Measurements from ENCODE around the gene PMM1.
"Not testable (repeated sequence)": the region's sequence is repeated elsewhere in the genome, so short reads cannot be mapped to it uniquely, and the experiment has no call there.

The PMM1 gene

DNA sequence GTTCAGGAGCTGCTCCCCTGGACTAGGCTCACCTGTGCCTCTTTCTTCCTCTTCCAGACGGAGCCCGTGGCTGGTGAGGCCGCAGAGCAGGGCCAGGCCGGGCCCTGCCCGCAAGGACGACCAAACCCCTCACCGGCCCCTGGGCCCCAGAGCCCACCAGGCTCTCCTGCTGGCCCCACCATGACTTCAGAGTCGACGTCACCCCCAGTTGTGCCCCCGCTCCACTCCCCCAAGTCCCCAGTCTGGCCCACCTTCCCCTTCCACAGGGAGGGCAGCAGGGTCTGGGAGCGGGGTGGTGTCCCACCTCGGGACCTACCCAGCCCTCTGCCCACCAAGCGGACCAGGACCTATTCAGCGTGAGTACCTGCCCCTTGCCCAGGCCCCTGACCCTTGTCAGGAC is 17.9 kb downstream of the PMM1 start:
- H3K27ac Mint-ChIP-seq (ENCODE audit: low read depth): no peak overlapping the region
- H3K9me3 Mint-ChIP-seq: no peaks in the 10 kb centered on the region
- no peaks in the 10 kb centered on the region for H3K4me1 Mint-ChIP-seq
- no peaks in the 10 kb centered on the region for H3K27me3 Mint-ChIP-seq
- DNase-seq (ENCODE audit: low spot score in 2 of 2) (no peak), ATAC-seq (replicated peaks; ENCODE audit: extremely low read depth, poor library complexity, severe bottlenecking) (no peak)
- no peak overlapping the region for H3K4me3 Mint-ChIP-seq
- H3K36me3 Mint-ChIP-seq (ENCODE audit: insufficient read depth): no peaks in the 10 kb centered on the region

GRCh38 chr22:41570221-41570620 is 19.4 kb downstream of the PMM1 start:
- ATAC-seq (replicated peaks; ENCODE audit: extremely low read depth, poor library complexity, severe bottlenecking) (no peak), DNase-seq (ENCODE audit: low spot score in 2 of 2) (no peak)
- H3K27ac Mint-ChIP-seq (ENCODE audit: low read depth): no peak overlapping the region
- no peaks in the 10 kb centered on the region for H3K9me3 Mint-ChIP-seq
- H3K4me1 Mint-ChIP-seq: no peaks in the 10 kb centered on the region
- no peaks in the 10 kb centered on the region for H3K36me3 Mint-ChIP-seq (ENCODE audit: insufficient read depth)
- H3K4me3 Mint-ChIP-seq: no peak overlapping the region
- H3K27me3 Mint-ChIP-seq: no peaks in the 10 kb centered on the region

- no peaks in the 10 kb centered on the region for H3K9me3 Mint-ChIP-seq
- H3K27me3 Mint-ChIP-seq: no peaks in the 10 kb centered on the region
- ATAC-seq (replicated peaks; ENCODE audit: extremely low read depth, poor library complexity, severe bottlenecking) (no peak), DNase-seq (ENCODE audit: low spot score in 2 of 2) (no peak)
- H3K36me3 Mint-ChIP-seq (ENCODE audit: insufficient read depth): no peaks in the 10 kb centered on the region
- H3K4me3 Mint-ChIP-seq: no peak overlapping the region
- H3K4me1 Mint-ChIP-seq: no peaks in the 10 kb centered on the region
- H3K27ac Mint-ChIP-seq (ENCODE audit: low read depth): no peak overlapping the region
These were observed 20.8 kb downstream of the PMM1 start for GRCh38 chr22:41568811-41569210.

- Mint-ChIP-seq H3K27me3 (no peaks in the 10 kb centered on the region), H3K4me3 (no peak overlapping the region), H3K4me1 (no peaks in the 10 kb centered on the region), H3K36me3 (ENCODE audit: insufficient read depth) (no peaks in the 10 kb centered on the region), H3K9me3 (no peaks in the 10 kb centered on the region), H3K27ac (ENCODE audit: low read depth) (no peak overlapping the region)
- ATAC-seq (replicated peaks; ENCODE audit: extremely low read depth, poor library complexity, severe bottlenecking): no peak
- DNase-seq (ENCODE audit: low spot score in 2 of 2): no peak
These were observed 22.2 kb downstream of the PMM1 start for GRCh38 chr22:41567512-41567768.

DNA sequence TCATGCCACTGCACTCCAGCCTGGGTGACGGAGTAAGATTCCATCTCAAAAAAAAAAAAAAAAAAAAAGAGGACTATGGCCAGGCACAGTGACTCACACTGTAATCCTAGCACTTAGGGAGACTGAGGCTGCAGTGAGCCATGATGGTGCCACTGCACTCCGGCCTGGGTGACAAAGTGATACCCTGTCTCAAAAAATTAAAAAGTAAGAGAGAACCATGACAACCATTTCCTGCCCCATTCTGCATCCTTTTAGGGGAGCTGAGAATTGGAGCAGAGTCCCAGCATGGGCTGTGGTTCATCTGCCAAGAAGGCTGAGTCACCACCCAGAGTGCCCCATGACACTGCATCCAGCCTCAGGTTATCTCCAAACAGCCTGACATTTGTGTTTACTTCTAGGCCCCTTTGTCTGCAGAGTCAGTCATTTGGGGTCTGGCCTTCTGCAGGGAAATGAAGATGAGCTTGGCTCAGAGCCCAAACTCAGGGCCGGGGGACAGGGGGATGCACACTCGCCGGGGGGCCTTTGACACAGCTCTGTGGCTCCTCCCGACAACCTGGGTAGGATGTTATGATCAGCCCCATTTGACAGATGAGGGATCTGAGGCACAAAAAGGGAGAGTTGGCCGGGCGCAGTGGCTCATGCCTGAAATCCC is 24.1 kb downstream of the PMM1 start:
- Mint-ChIP-seq H3K36me3 (ENCODE audit: insufficient read depth) (no peaks in the 10 kb centered on the region), H3K4me1 (no peaks in the 10 kb centered on the region), H3K9me3 (no peaks in the 10 kb centered on the region), H3K27me3 (peaks cover 9% of the 10 kb centered on the region), H3K27ac (ENCODE audit: low read depth) (no peak overlapping the region), H3K4me3 (no peak overlapping the region)
- ATAC-seq (replicated peaks; ENCODE audit: extremely low read depth, poor library complexity, severe bottlenecking) (no peak), DNase-seq (ENCODE audit: low spot score in 2 of 2) (no peak)

- ATAC-seq (replicated peaks; ENCODE audit: extremely low read depth, poor library complexity, severe bottlenecking) (no peak), DNase-seq (ENCODE audit: low spot score in 2 of 2) (no peak)
- Mint-ChIP-seq H3K27me3 (peaks cover 17% of the 10 kb centered on the region), H3K36me3 (ENCODE audit: insufficient read depth) (no peaks in the 10 kb centered on the region), H3K27ac (ENCODE audit: low read depth) (no peak overlapping the region), H3K4me1 (no peaks in the 10 kb centered on the region), H3K9me3 (no peaks in the 10 kb centered on the region), H3K4me3 (no peak overlapping the region)
These were observed 25.1 kb downstream of the PMM1 start for GRCh38 chr22:41564563-41564962.

GRCh38 chr22:41563051-41563711 is 26.5 kb downstream of the PMM1 start:
- Mint-ChIP-seq H3K4me1 (no peaks in the 10 kb centered on the region), H3K27me3 (peaks cover 17% of the 10 kb centered on the region), H3K27ac (ENCODE audit: low read depth) (no peak overlapping the region), H3K9me3 (no peaks in the 10 kb centered on the region), H3K4me3 (no peak overlapping the region), H3K36me3 (ENCODE audit: insufficient read depth) (no peaks in the 10 kb centered on the region)
- DNase-seq (ENCODE audit: low spot score in 2 of 2) (no peak), ATAC-seq (replicated peaks; ENCODE audit: extremely low read depth, poor library complexity, severe bottlenecking) (no peak)

DNA sequence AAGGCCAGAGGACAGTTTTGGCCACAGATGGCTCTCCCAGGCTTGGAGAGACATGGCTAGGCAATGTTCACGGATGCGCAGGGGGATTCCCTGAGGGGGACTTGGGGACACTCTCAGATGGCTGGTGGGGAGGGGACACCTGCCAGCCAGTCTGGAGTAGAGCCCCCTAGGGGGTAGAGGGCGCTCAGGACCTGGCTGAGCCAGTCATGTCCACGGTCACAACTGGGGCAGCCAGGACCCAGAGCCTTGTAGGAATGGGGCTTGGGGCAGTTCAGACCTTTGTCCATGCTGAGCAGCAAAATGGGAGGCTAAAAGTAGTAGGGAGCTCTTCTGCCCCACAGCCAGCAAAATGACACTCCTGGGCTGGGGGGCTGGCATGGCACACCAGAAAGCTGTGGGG is 27.2 kb downstream of the PMM1 start:
- no peaks in the 10 kb centered on the region for H3K4me1 Mint-ChIP-seq
- no peak overlapping the region for H3K4me3 Mint-ChIP-seq
- H3K9me3 Mint-ChIP-seq: no peaks in the 10 kb centered on the region
- DNase-seq (ENCODE audit: low spot score in 2 of 2): no peak
- no peak overlapping the region for H3K27ac Mint-ChIP-seq (ENCODE audit: low read depth)
- H3K36me3 Mint-ChIP-seq (ENCODE audit: insufficient read depth): no peaks in the 10 kb centered on the region
- no peak for ATAC-seq (replicated peaks; ENCODE audit: extremely low read depth, poor library complexity, severe bottlenecking)
- peaks cover 24% of the 10 kb centered on the region for H3K27me3 Mint-ChIP-seq

- no peak for ATAC-seq (replicated peaks; ENCODE audit: extremely low read depth, poor library complexity, severe bottlenecking)
- no peak for DNase-seq (ENCODE audit: low spot score in 2 of 2)
- Mint-ChIP-seq H3K27ac (ENCODE audit: low read depth) (no peak overlapping the region), H3K9me3 (no peaks in the 10 kb centered on the region), H3K4me3 (no peak overlapping the region), H3K27me3 (peaks cover 29% of the 10 kb centered on the region), H3K4me1 (no peaks in the 10 kb centered on the region), H3K36me3 (ENCODE audit: insufficient read depth) (no peaks in the 10 kb centered on the region)
These were observed 27.9 kb downstream of the PMM1 start for GRCh38 chr22:41561788-41562187.

DNA sequence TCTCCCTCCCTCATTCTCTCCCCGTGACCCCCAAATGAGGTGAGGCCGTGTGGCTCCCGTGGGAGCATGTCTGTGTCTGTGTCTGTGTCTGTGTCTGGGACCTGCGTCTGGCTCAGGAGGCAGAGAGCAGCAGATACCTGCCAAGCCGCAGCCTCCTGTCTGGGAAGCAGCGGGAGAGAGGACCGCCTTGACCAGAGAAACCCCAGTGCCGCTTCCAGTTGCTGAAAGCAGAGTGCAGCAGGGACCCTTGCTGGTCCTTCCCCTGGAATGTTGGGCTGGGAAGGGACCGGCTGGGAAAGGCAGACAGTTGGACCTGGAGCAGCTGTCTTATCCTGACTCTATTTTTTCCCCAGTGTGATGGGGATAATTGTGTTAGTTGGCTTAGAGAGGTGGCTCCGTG is 28.3 kb downstream of the PMM1 start:
- no peaks in the 10 kb centered on the region for H3K9me3 Mint-ChIP-seq
- ATAC-seq (replicated peaks; ENCODE audit: extremely low read depth, poor library complexity, severe bottlenecking) (no peak), DNase-seq (ENCODE audit: low spot score in 2 of 2) (no peak)
- no peaks in the 10 kb centered on the region for H3K4me1 Mint-ChIP-seq
- H3K36me3 Mint-ChIP-seq (ENCODE audit: insufficient read depth): no peaks in the 10 kb centered on the region
- H3K27me3 Mint-ChIP-seq: peaks cover 33% of the 10 kb centered on the region
- H3K27ac Mint-ChIP-seq (ENCODE audit: low read depth): no peak overlapping the region
- no peak overlapping the region for H3K4me3 Mint-ChIP-seq

DNA sequence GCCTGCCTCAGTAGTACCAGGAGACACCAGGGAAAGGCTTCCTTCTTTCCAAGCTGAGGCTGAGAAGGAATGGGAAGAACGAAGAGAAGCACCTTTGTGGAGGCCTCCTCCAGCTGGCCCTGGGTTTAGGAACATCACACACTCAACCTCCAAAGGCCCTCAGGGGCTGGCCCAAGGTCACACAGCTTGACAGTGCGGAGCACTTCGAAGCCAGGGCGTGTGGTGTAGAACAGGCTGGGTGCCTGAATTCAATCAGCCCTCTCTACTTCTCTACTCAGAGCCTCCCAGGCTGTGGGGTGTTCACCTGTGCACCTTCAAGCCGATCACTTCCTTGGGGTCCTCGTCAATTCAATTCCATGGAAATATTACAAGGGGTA is 29.6 kb downstream of the PMM1 start:
- no peaks in the 10 kb centered on the region for H3K4me1 Mint-ChIP-seq
- no peak for ATAC-seq (replicated peaks; ENCODE audit: extremely low read depth, poor library complexity, severe bottlenecking)
- H3K27me3 Mint-ChIP-seq: peaks cover 39% of the 10 kb centered on the region

DNA sequence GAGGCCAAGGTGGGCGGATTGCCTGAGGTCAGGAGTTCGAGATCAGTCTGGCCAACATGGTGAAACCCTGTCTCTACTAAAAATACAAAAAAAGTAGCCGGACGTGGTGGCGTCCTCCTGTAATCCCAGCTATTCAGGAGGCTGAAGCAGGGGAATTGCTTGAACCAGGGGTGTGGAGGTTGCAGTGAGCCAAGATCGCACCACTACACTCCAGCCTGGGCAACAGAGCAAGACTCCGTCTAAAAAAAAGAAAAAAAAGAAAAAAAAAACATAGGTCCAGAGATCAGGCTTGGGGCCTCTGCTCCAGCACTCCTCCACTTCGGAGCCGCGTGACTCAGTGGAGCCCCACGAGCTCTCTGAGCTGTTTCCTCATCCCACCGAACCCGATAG is 31.4 kb downstream of the PMM1 start:
- not testable (repeated sequence) for H3K4me1 Mint-ChIP-seq; H3K36me3 Mint-ChIP-seq (ENCODE audit: insufficient read depth); H3K9me3 Mint-ChIP-seq; ATAC-seq (replicated peaks; ENCODE audit: extremely low read depth, poor library complexity, severe bottlenecking); H3K4me3 Mint-ChIP-seq; DNase-seq (ENCODE audit: low spot score in 2 of 2); H3K27ac Mint-ChIP-seq (ENCODE audit: low read depth)
- peaks cover 46% of the 10 kb centered on the region for H3K27me3 Mint-ChIP-seq

More for the DNA sequence above, 29.6 kb downstream of the PMM1 start:
- H3K36me3 Mint-ChIP-seq (ENCODE audit: insufficient read depth): peaks cover 1% of the 10 kb centered on the region
- H3K9me3 Mint-ChIP-seq: no peaks in the 10 kb centered on the region
- no peak overlapping the region for H3K27ac Mint-ChIP-seq (ENCODE audit: low read depth)
- no peak for DNase-seq (ENCODE audit: low spot score in 2 of 2)
- H3K4me3 Mint-ChIP-seq: no peak overlapping the region

- no peak overlapping the region for H3K4me3 Mint-ChIP-seq
- H3K4me1 Mint-ChIP-seq: no peaks in the 10 kb centered on the region
- peaks cover 50% of the 10 kb centered on the region for H3K27me3 Mint-ChIP-seq
- H3K36me3 Mint-ChIP-seq (ENCODE audit: insufficient read depth): peaks cover 1% of the 10 kb centered on the region
- ATAC-seq (replicated peaks; ENCODE audit: extremely low read depth, poor library complexity, severe bottlenecking): no peak
- no peak overlapping the region for H3K27ac Mint-ChIP-seq (ENCODE audit: low read depth)
- DNase-seq (ENCODE audit: low spot score in 2 of 2): no peak
- H3K9me3 Mint-ChIP-seq: no peaks in the 10 kb centered on the region
These were observed 32.0 kb downstream of the PMM1 start for GRCh38 chr22:41557401-41558240.

All from central memory CD8-positive, alpha-beta T cell (primary cell).